DMS 273 treated with DMSO at 0.1 percent for 48 hours (cell line): ENCODE data around the gene ACCS.
A peak's percentile ranks its signal among the peaks of the same experiment; 100 is the strongest.

Experiments
- DNase-seq: peaks from one replicate; lab custom pipeline; 2025; lab: John Stamatoyannopoulos, UW

ACCS gene

DNA sequence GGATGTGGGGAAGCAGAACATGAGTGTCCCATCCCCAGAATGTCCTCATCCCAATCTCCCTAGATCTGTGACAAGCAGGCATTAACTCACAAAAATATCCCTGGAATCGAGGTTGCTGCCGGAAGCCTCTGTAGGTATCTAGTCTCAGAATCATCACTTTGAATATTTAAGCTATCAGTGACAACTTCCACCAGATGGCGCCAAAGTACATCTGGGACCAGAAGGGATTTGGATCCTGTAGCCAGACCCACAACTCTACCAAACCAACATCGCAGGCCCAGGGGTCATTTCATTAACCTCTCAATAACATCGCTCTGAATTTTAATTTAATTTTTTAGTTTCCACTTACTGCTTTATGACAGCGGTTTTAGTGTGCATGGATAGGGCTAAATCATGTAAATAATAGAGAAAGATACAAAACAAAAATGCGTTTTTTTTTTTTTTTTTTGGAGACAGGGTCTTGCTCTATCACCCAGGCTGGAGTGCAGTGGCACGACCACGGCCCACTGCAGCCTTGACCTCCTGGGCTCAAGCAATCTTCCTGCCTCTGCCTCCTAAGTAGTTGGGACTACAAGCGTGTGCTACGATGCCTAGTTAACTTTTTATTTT is 28.3 kb downstream of the ACCS start:
- DNase-seq, result no peak

DNA sequence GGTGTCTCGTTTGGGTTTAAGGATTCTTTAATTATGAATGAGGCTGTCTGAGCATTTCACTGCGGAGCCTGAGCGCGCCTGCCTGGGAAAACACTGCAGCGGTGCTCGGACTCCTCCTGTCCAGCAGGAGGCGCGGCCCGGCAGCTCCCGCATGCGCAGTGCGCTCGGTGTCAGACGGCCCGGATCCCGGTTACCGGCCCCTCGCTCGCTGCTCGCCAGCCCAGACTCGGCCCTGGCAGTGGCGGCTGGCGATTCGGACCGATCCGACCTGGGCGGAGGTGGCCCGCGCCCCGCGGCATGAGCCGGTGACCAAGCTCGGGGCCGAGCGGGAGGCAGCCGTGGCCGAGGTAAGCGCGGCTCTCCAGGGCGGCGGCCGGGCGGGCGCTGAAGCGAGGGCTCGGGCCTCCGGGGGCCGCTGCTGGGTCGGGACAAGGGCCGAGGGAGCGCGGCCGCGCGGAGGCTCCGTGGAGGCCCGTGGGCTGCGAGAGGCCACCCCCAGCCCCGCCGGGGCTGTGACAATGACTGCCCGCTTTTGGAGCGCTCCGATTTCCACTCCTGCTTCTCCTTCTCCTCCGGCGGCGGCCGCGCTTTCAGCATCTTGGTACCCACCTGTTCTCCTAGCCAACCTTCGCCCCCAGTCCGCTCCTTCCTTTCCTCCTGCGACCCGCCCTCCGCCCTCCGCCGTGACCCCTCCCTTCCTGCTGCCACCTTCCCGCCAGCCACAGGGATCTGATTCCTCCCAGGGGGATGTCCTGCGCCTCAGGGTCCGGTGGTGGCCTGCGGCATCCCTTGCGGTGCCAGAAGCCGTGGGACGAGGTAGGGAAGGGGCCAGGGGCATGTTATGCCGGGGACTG is 29.7 kb downstream of the ACCS start, which contains the start of gene EXT2:
TSS of gene EXT2 (plus strand) at position 173 of the 854 bp plus-strand sequence. CDS start 12,035 bp downstream, outside the sequence.
- DNase-seq, result peak; percentile 12

DNA sequence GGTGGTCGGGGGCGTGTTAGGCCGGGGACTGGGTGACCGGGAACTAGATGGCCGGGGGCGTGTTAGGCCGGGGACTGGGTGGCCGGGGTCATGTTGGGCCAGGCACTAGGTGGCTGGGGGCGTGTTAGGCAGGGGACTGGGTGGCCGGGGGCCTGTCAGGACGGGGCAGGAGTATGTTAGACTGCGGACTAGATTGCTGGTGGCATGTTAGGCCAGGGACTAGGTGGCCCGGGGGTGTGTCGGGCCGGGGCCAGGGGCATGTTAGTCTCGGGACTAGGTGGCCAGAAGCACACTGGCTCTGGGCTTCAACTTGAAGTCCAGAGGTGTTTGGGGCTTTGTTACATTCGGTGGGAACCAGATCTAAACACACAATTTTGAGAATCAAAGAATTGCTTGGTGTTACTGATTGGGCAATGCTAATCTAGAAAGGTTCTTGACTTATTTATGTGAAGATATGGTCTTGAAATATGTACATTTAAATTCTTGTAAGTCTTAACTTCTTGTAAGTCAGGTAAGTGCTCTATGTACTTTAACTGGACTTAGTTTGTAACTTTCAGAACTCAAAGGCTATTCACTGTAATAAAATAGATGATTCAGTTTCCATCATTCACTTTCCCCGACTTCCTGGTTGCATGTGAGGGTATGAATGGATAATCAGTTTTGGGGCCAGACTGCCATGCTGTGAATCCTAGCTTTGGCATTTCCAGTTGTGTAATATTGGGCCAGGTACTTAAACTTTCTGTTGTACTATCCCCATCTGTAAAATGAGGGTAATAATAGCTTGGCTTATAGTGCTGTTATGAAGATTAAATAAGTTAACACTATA is 30.5 kb downstream of the ACCS start:
- no peak for DNase-seq

DNA sequence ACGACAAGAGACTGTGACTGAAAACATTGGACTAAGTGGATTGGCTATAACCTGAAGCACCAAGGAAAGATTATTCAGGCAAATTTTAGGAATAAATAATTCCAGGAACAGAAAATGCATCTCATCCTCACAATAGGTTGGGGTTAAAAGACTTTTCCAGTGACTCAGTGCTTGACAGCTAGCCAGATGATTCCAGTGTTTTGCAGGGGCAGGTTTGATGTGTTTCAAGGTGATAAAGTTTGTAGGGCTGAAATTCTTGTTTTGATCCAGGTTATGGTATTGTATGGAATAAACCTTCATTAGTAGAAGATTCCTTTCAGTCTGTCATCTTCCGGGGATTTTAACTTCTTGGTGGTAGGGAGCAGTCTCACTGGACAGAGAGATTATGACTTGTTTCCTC is 31.8 kb downstream of the ACCS start:
- DNase-seq, result no peak

DNA sequence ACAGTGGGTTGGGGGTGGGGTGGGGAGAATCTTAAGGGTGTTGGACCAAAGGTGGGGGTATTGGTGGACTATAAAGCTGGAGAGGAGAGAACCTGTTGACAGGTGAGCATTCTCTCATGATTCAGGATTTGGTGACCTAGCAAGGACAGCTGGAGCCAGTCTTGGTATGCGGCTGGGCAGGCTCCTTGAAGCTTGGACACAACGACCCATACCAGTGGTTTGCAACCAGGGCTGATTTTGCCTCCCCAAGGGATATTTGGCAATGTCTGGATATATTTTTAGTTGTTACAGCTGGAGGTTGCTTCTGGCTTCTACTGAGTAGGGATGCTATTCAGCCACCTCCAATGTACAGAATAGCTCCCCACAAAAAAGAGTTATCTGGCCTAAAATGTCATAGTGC is 35.0 kb downstream of the ACCS start:
- DNase-seq, result no peak

DNA sequence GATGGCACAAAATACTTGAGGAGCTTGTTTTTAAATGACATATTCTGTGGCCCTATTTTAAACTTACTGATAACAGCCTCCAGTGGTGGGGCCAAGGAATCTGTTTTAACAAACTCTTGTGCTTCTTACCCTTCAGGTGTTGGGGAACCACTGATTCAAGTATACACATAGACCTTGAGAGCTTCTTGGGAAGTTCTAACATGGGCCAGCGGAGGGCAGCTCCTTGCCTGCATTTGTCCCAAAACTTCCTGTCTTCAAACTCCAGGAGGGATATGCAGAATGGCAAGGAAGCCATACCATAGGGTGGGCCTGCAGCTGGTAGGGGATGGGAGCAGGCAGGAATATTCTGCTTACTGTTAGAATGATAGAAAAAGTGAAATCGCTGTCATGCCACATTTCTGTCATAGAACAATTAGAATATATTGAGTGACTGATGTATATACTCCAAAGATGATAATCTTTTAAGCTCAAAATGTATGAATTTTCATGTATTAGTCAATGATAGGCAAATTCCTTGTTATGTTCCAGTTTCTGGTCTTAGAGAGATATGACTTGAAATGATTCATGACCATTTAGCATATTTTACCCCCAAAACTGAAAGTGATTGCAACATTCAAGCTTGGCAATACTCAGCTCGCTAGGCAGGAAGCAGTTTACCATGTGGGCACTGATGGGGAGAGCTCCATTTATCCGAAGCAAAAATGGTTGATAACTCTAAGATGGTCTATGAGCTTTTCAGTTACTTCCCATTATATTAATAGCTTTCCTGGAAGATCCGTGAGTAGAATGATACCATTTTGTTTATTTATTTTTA is 38.6 kb downstream of the ACCS start:
- DNase-seq, result no peak

DNA sequence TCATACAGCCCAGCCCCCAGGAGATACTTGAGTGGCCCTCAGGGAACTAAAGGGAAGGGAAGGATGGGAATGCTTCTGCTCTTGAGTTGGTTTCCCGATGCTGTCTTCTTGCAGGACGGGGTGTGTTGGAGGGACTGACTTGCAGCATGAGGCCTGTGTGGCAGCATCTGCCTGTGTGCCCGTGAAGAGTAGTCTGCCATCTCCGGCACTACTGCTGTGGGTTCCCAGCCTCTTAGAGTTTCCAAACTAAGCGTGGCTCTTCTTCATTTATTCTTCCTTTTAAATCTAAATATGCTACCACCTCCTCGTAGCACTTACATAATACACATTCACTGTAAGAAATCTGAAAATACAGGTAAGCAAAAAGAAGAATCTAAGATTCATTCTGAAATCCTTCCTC is 42.2 kb downstream of the ACCS start:
- no peak for DNase-seq

DNA sequence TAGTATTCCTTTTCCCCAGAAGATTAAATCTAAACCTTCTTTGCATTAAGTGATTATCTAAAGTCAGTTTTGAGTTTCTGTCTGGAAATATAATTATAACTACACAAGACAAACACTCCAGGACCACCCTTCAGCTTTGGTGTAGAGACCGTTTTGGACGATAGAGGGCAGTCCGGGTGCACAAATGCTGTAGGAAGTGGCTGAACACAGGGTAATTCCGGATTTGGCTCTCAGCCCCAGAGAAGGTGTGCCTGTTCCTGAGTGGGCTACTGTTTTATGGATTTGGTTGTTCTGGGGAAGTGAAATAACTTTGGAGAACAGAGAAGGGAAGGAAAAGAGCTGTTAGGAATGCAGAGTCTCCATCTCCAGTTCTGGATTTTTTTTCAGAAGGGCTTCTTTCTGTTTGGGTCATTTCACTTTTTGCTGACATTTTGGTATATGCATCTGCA is 44.2 kb downstream of the ACCS start:
- DNase-seq, result no peak

DNA sequence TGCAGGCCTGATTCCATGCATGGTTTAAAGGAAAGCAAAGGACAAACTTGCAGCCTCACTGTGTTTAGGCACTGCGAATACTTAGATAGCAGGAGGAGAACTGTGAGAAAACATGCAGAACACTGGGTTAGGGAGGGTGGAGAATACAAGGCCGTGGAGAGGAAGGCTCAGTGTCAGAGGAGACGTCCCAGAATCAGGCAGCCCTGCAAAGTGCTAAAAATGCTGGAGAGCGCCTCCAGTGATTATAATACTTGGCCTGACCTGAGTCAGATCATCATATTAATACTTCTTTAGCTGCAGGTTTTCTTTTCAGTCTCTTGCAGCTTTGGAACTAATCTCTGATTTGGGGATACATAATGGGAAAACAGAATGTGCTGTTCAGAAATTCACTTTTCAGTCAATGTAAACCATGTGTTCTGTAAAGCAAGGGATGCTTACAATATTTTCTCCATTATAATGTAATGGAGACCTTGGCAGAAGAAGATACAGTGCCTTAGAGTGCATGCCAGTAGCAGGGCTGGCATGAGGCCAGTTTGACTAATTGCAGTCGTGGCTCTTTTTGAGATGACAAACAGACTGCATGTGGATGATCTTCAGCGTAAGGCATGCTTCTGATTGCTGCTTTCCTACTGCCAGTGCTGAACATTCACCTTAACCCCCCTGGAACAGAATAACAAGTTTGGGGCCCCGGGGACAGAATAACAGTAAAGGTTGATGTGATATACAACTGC is 46.2 kb downstream of the ACCS start:
- DNase-seq, result no peak

DNA sequence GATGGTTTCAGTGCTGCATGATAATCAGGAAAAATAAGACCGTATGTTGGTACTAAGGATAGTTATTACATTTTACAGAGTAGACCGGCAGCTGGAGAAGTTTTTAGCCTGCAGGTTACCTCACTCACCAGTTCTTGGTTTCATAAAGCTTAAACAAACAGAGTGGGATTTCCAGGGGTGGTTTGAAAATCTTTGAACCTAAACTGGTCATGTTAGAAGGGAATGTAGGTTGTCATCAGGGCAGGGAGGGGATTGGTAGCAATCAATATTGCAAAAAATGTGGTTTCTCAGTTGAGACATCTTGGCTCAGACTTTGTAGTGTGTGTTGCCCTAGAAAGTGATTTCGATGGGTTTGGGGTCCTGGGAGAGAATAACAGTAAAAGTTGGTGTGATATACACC is 46.9 kb downstream of the ACCS start:
- no peak for DNase-seq

DNA sequence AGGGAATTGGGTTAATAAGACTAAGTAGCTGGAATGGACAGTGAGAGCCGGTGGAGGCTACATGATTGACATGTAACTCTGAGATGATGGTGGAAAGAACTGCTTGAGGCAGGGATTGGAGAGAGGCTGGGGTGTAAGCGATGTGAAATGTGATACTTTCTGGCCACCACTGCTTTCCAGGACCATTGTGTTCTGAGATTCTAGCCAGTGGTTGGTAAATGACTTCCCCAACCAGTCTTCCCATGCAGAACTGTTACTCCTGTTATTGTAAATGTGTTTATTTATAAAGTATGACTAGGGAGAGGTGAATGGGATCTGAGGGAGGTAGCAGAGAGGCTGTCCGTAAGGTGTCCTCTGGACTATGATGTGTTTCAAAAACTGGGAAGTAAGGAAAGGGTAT is 47.5 kb downstream of the ACCS start:
- DNase-seq, result no peak

DNA sequence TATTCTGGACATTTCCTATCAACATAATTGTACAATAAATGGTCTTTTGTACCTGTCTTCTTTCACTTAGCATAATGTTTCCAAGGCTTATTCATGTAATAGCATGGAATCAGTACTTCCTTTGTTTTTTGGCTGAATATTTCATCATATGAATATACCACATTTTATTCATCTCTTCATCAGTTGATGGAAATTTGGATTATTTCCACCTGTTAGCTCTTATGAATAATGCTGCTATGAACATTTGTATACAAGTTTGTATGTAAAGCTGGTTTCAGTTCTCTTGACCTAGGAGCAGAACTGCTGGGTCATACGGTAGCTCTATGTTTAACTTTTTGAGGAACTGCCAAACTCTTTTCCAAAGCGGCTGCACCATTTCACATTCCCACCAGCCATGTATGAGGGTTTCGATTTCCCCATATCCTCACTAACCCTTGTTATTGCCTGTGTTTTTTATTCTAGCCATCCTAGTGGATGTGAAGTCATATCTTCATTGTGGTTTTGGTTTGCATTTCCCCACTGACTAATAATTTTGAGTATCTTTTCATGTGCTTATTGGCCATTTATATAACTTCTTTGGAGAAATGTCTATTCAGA is 50.3 kb downstream of the ACCS start:
- DNase-seq, result no peak

DNA sequence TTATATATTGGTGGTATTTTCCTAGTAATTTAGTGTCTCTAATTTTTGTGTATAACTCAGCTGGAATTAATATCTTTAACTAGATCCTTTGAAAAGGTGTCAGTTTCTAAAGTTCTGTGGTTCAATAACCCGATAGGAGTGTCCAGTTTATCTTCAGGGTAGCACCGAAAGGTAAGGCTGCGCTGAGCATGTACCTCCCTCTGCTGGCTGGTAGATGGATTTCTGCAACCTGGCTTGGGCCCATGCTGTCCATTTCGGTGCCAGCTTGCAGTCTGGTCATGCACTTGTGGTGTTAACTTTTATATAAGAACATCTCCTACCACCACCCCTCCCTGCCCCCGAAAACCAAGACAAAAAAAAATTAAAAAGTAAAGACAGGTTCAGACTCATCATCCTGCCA is 54.1 kb downstream of the ACCS start:
- DNase-seq, result no peak

DNA sequence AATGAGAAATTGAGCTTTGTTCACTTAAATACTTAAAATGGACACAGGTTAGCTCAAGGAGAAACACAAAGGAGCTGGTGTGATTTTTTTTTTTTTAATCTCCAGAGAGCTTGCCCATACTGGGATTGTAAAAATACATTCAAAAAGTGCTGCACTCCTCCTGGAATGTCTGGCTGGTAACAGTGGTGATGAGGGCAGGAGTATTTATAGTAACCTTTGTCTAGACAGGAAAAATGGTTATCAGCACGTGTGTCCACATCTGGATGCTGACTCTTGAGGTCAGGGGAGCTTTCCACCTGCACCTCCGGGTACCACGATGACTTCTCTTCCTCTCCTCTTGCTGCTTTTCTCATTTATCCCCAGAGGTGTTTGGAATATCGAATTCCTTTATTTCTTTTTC is 59.5 kb downstream of the ACCS start:
- DNase-seq, result no peak

DNA sequence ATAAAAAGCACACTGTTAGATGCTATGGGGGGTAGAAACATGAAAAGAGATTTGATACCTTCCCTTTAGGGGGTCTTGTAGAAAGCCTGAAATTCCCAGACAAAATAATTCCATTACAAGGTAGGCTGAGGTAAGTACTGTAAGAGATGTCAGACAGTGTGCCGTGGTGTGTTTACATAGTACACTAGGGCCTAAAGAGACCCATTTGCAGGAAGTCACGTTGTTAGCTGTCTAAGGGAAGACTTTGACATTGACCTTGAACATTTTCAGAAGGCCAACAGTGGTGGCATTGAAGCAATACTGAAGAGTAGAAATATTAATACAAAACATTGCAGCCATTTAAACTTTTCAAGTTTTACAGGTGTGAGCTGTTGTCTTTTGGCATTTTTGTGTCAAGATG is 60.2 kb downstream of the ACCS start:
- no peak for DNase-seq

DNA sequence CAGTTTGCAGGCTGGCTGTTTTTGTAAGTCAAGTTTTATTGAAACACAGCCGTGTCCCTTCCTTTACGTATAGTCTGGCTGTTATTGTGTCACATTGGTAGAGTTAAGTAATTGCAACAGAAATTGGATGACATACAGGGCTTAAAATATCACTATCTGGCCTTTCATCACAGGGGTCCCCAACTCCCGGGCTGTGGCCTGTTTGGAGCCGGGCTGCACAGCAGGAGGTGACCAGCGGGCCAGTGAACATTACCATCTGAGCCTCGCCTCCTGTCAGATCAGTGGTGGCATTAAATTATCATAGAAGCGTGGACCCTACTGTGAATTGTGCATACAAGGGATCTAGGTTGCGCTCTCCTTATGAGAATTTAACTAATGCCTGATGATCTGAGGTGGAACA is 61.1 kb downstream of the ACCS start:
- DNase-seq, result no peak

DNA sequence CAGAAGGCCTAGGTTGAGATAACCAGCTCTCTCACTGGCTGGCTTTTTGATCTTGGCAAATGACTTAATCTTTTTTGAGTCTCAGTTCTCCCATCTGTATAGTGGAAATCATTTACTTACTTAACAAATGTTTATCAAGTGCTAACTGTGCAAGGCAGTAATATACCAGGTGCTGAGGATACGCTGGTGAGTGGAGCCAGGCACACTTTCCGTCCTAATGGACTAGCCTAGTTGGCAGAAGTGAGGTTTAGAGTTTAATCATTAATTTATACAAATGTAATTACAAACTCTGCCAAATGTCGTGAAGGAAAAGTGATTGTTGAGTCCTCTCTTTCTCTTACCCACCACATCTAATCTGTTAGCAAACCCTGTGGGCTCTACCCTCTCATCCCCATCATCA is 62.7 kb downstream of the ACCS start:
- no peak for DNase-seq

DNA sequence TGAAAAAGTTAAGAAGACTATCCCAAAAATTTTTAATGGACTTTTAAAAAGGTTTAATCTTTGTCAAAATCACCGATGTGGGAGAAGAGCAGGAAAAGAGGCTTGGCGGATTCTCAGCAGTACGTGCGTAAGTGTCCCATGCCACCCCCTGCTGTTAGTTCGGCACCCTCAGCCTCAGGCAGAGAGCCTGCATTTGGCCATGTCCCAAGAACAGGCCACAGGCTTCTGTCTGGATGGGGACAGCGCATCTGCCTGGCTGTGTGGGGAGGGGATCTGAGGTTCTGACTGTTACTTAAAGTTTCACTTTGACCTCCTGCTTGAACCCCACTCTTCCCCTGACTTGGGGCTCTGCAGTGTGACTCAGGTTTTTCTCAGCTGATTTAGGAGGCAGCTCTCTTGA is 64.7 kb downstream of the ACCS start:
- no peak for DNase-seq

DNA sequence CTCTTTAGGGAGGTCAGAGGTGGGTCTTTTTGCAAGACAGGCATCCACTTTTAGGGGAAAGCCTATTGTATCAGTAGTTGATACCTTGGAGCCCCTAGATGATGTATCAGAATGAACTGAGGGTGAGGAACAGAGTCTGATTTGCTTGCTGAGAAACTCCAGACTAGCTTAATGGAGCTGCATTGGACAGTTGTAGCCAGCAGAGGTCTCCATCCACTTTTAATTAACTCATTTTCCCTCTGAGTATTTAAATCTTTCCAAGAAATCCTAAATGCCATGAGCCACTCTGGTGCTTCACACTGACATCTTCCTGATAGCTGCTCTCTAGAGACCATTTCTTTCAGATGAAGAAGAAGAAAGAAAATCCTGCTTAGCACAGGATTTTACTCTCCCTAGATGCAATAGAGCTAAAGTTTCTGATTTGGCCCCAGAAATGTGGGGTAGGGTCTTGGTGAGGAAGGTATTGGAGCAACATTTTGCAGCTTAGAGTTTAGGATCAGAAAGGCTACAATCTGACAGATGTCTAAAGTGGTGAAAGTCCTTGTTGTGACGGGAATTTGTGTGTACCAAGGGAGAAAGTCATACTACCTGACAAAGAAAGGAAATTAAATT is 67.4 kb downstream of the ACCS start:
- no peak for DNase-seq
